ENCODE measurements around the gene KAT8. TPM values are rescaled to one million over a fixed set of nuclear protein-coding genes. Genes with fewer than 3 reads are reported as not detected.
A peak's percentile ranks its signal among the peaks of the same experiment; 100 is the strongest.

Gene KAT8
- total RNA-seq, 2 donors from 2014 or later: 55.7 to 66.4 TPM

GRCh38 chr16:31113121-31114120 is 4.0 kb upstream of the KAT8 start:
- no peaks in the 10 kb centered on the region for H3K27me3 ChIP-seq
- TF ChIP-seq POLR2A (IDR thresholded peaks at IDR 0.05) (peak in 1 of 3 donors; percentile 20), CTCF (IDR thresholded peaks at IDR 0.05) (no peak)
- WGBS, 2 donors: 64 to 67% methylated on average over 5 of the region's 5 CpGs
- ATAC-seq: no peak
- peak overlapping the region; percentile 46 to 95 (median 66) for H3K27ac ChIP-seq
- peaks cover 0 to 6% of the 10 kb centered on the region in 2 donors for H3K36me3 ChIP-seq (replicated peaks in 1 of 2; ENCODE audit: insufficient read depth in 1 of 2, low read depth in 2 of 2)
- intact Hi-C loops (cut with DNase I): no loop called here
- H3K4me3 ChIP-seq: no peak overlapping the region
- DNase-seq: no peak
- no peaks in the 10 kb centered on the region for H3K9me3 ChIP-seq
- peaks cover 71% of the 10 kb centered on the region for H3K4me1 ChIP-seq

GRCh38 chr16:31114468-31114867 is 3.0 kb upstream of the KAT8 start:
- TF ChIP-seq POLR2A (IDR thresholded peaks at IDR 0.05) (no peak), CTCF (IDR thresholded peaks at IDR 0.05) (no peak)
- intact Hi-C loops (cut with DNase I): no loop called here
- WGBS, 2 donors: 78 to 84% methylated on average over 8 of the region's 8 CpGs
- DNase-seq (no peak), ATAC-seq (no peak)
- no peak overlapping the region for H3K4me3 ChIP-seq
- peaks cover 0 to 6% of the 10 kb centered on the region in 2 donors for H3K36me3 ChIP-seq (replicated peaks in 1 of 2; ENCODE audit: insufficient read depth in 1 of 2, low read depth in 2 of 2)
- peak overlapping the region; percentile 46 to 95 (median 63) for H3K27ac ChIP-seq
- peaks cover 75% of the 10 kb centered on the region for H3K4me1 ChIP-seq
- H3K9me3 ChIP-seq: no peaks in the 10 kb centered on the region
- no peaks in the 10 kb centered on the region for H3K27me3 ChIP-seq

- H3K4me1 ChIP-seq: peaks cover 50% of the 10 kb centered on the region
- intact Hi-C loops (cut with DNase I): no loop called here
- peak overlapping the region in 1 of 2 donors; percentile 8 for H3K4me3 ChIP-seq
- no peaks in the 10 kb centered on the region for H3K9me3 ChIP-seq
- H3K36me3 ChIP-seq (replicated peaks in 1 of 2; ENCODE audit: insufficient read depth in 1 of 2, low read depth in 2 of 2): peaks cover 7 to 16% of the 10 kb centered on the region in 2 donors
- TF ChIP-seq POLR2A (IDR thresholded peaks at IDR 0.05) (no peak), CTCF (IDR thresholded peaks at IDR 0.05) (no peak)
- DNase-seq (peak in 1 of 4 donors; percentile 51), ATAC-seq (no peak)
- no peaks in the 10 kb centered on the region for H3K27me3 ChIP-seq
- 47 to 51% methylated on average over 9 of the region's 9 CpGs for WGBS, 2 donors
- peak overlapping the region; percentile 93 to 99 (median 95) for H3K27ac ChIP-seq
Observed at GRCh38 chr16:31118223-31119155, 1.0 kb downstream of the KAT8 start.

- no peak overlapping the region for H3K4me3 ChIP-seq
- H3K9me3 ChIP-seq: no peaks in the 10 kb centered on the region
- ATAC-seq (no peak), DNase-seq (no peak)
- intact Hi-C loops (cut with DNase I): no loop called here
- peaks cover 7 to 16% of the 10 kb centered on the region in 2 donors for H3K36me3 ChIP-seq (replicated peaks in 1 of 2; ENCODE audit: insufficient read depth in 1 of 2, low read depth in 2 of 2)
- TF ChIP-seq CTCF (IDR thresholded peaks at IDR 0.05) (no peak), POLR2A (IDR thresholded peaks at IDR 0.05) (no peak)
- H3K27me3 ChIP-seq: no peaks in the 10 kb centered on the region
- peaks cover 36% of the 10 kb centered on the region for H3K4me1 ChIP-seq
- peak overlapping the region in 3 of 4 donors; percentile 93 to 95 (median 95) for H3K27ac ChIP-seq
- WGBS, 2 donors: 90 to 96% methylated on average over 9 to 16 of the region's 16 CpGs
Observed at GRCh38 chr16:31120129-31120528, 2.7 kb downstream of the KAT8 start.

Data from body of pancreas (tissue), 4 donors.